Measurements from ENCODE around the gene REV1. TPM values are rescaled to one million over a fixed set of nuclear protein-coding genes. Genes with fewer than 3 reads are reported as not detected.
"Not testable (repeated sequence)": the region's sequence is repeated elsewhere in the genome, so short reads cannot be mapped to it uniquely, and the experiment has no call there.

Gene REV1
- total RNA-seq, 1 experiment from 2014 or later: 34.3 TPM

DNA sequence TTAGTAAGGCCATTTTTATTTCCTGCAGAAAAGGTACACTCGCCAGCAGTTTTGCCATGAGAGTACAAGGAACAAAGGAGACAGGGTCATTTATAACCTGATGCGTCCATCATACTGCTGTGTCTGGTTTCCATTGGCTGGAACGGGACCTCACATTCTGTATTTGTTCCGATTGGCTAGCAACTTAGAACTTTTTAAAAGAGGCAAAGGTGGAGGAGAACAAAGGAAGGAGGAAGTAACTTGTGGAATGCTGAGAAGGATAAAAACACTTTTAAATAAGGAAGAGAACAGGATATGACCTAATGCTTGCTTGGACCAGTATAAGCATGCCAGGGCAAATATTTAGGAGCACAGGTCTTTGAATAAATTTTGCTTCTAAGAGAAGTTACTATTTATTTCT lies 14.7 kb downstream of the REV1 start:
- POLR2A ChIA-PET; H4K20me1 ChIP-seq (ENCODE audit: insufficient read depth); H3K27ac ChIP-seq (ENCODE audit: low read depth, low read length); H3K4me1 ChIP-seq (ENCODE audit: control insufficient read depth in 1 of 2, insufficient read depth in 2 of 2, low read length in 2 of 2); DNase-seq (ENCODE audit: low read depth, low spot score); H3K9me3 ChIP-seq (ENCODE audit: control insufficient read depth in 1 of 2, insufficient read depth in 1 of 2, low read depth in 1 of 2, low read length in 2 of 2); H3K9ac ChIP-seq (ENCODE audit: low read length); H3K4me3 ChIP-seq (replicated peaks in 1 of 2; ENCODE audit: low read depth in 1 of 2, low read length in 2 of 2); ATAC-seq; BruUV-seq (replicated peaks); CTCF ChIA-PET; H2AFZ ChIP-seq (ENCODE audit: low read depth, low read length, poor library complexity, severe bottlenecking); H3K9me2 ChIP-seq (ENCODE audit: insufficient read depth); intact Hi-C loops (cut with micrococcal nuclease); H3K36me3 ChIP-seq (ENCODE audit: control insufficient read depth in 1 of 2, insufficient read depth in 2 of 2, low read length in 2 of 2); RAD21 ChIA-PET (ENCODE audit: low non-redundant PET in 1 of 2, low total read pairs in 2 of 2, uncharacterized antibody in 2 of 2, unreplicated experiment in 2 of 2); H3K27me3 ChIP-seq (ENCODE audit: insufficient read depth, low read length); H3K4me2 ChIP-seq (ENCODE audit: low read length): not testable (repeated sequence)
- peaks cover 100% of the 10 kb centered on the region for H3K79me2 ChIP-seq (ENCODE audit: insufficient read depth, low read length)

DNA sequence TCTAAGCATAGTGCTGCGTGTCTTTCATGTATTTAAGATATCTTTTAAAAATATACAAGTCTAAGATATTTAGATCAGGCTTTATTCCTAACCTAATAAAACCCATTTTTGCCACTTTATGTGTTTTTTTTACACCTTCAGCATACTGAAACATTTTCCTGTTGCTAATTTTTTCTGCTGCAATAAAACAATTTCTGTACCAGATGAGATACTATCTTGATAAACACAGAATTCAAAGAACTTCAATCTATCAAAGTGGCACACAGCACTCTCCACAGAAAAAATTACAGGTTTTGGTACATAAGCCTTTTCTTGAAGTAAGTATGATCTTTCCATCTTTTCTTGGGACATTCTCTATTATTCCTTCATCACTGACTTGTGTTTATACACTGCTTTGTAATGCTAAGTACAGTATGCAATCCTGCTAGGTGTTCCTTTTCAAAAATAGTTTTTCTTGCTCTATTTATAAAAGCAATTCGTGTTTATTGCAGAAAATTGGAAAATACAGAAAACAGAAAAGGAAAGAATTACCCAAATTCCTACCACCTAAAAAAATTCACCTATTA lies 16.2 kb downstream of the REV1 start:
- no peak overlapping the region for H3K4me3 ChIP-seq (replicated peaks in 1 of 2; ENCODE audit: low read depth in 1 of 2, low read length in 2 of 2)
- H3K79me2 ChIP-seq (ENCODE audit: insufficient read depth, low read length): peaks cover 100% of the 10 kb centered on the region
- H3K4me1 ChIP-seq (ENCODE audit: control insufficient read depth in 1 of 2, insufficient read depth in 2 of 2, low read length in 2 of 2): peaks cover 0 to 7% of the 10 kb centered on the region in 2 experiments; a peak in 1 of 4 replicates
- RAD21 ChIA-PET (ENCODE audit: low non-redundant PET in 1 of 2, low total read pairs in 2 of 2, uncharacterized antibody in 2 of 2, unreplicated experiment in 2 of 2): no interaction called here
- TF ChIP-seq SIN3A (IDR thresholded peaks at IDR 0.05; ENCODE audit: low read depth) (no peak), CBX3 (IDR thresholded peaks at IDR 0.05; ENCODE audit: low read depth) (no peak), YY1 (IDR thresholded peaks at IDR 0.05; ENCODE audit: extremely low read depth, insufficient replicate concordance, low read depth, low read length) (no peak), EZH2phosphoT487 (IDR thresholded peaks at IDR 0.05; ENCODE audit: borderline replicate concordance) (no peak), POLR2AphosphoS5 (IDR thresholded peaks at IDR 0.05; ENCODE audit: low read depth, low read length) (no peak)
- TF ChIP-seq, protein P1, sequence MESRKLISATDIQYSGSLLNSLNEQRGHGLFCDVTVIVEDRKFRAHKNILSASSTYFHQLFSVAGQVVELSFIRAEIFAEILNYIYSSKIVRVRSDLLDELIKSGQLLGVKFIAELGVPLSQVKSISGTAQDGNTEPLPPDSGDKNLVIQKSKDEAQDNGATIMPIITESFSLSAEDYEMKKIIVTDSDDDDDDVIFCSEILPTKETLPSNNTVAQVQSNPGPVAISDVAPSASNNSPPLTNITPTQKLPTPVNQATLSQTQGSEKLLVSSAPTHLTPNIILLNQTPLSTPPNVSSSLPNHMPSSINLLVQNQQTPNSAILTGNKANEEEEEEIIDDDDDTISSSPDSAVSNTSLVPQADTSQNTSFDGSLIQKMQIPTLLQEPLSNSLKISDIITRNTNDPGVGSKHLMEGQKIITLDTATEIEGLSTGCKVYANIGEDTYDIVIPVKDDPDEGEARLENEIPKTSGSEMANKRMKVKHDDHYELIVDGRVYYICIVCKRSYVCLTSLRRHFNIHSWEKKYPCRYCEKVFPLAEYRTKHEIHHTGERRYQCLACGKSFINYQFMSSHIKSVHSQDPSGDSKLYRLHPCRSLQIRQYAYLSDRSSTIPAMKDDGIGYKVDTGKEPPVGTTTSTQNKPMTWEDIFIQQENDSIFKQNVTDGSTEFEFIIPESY (IDR thresholded peaks at IDR 0.05; ENCODE audit: extremely low read depth, insufficient replicate concordance, low read length): no peak
- no TSS peak for BruUV-seq (replicated peaks)
- H3K9me2 ChIP-seq (ENCODE audit: insufficient read depth): no peaks in the 10 kb centered on the region
- no peak overlapping the region for H2AFZ ChIP-seq (ENCODE audit: low read depth, low read length, poor library complexity, severe bottlenecking)
- CTCF ChIA-PET: no interaction called here
- no peaks in the 10 kb centered on the region for H3K27me3 ChIP-seq (ENCODE audit: insufficient read depth, low read length)
- H3K9me3 ChIP-seq (ENCODE audit: control insufficient read depth in 1 of 2, insufficient read depth in 1 of 2, low read depth in 1 of 2, low read length in 2 of 2): peaks cover 0 to 6% of the 10 kb centered on the region in 2 experiments; a peak in 1 of 4 replicates
- intact Hi-C loops (cut with micrococcal nuclease): no loop called here
- 0 out of 2 replicates have a peak, but pooled peaks cover 5% of the 10 kb centered on the region for H4K20me1 ChIP-seq (ENCODE audit: insufficient read depth)
- H3K36me3 ChIP-seq (ENCODE audit: control insufficient read depth in 1 of 2, insufficient read depth in 2 of 2, low read length in 2 of 2): no peaks in the 10 kb centered on the region
- POLR2A ChIA-PET: no interaction called here
- no peak overlapping the region for H3K9ac ChIP-seq (ENCODE audit: low read length)
- no peak for DNase-seq (ENCODE audit: low read depth, low spot score)
- ATAC-seq: no peak
- H3K27ac ChIP-seq (ENCODE audit: low read depth, low read length): no peak overlapping the region
- H3K4me2 ChIP-seq (ENCODE audit: low read length): no peak overlapping the region
